ENCODE measurements around the gene NBR1. TPM values are rescaled to one million over a fixed set of nuclear protein-coding genes. Genes with fewer than 3 reads are reported as not detected.
"Not testable (repeated sequence)": the region's sequence is repeated elsewhere in the genome, so short reads cannot be mapped to it uniquely, and the experiment has no call there.

Gene NBR1
- total RNA-seq, 2 donors from 2014 or later = 47.2 to 83.1 TPM

- peaks cover 4% of the 10 kb centered on the region for H3K4me1 Mint-ChIP-seq
- no peaks in the 10 kb centered on the region for H3K9me3 Mint-ChIP-seq
- no peaks in the 10 kb centered on the region for H3K27me3 Mint-ChIP-seq
- H3K4me3 Mint-ChIP-seq = no peak overlapping the region
- no peak for ATAC-seq (replicated peaks)
- H3K27ac Mint-ChIP-seq = no peak overlapping the region
- H3K36me3 Mint-ChIP-seq (ENCODE audit: low read depth) = peaks cover 6% of the 10 kb centered on the region
Observed at GRCh38 chr17:43140396-43141332, 30.4 kb upstream of the NBR1 start.

GRCh38 chr17:43142153-43142552 is 28.9 kb upstream of the NBR1 start:
- ATAC-seq (replicated peaks) = no peak
- Mint-ChIP-seq H3K27ac (no peak overlapping the region), H3K27me3 (no peaks in the 10 kb centered on the region), H3K4me1 (no peaks in the 10 kb centered on the region), H3K36me3 (ENCODE audit: low read depth) (peaks cover 6% of the 10 kb centered on the region), H3K4me3 (no peak overlapping the region), H3K9me3 (no peaks in the 10 kb centered on the region)

- H3K9me3 Mint-ChIP-seq = no peaks in the 10 kb centered on the region
Observed at GRCh38 chr17:43143201-43143600, 27.8 kb upstream of the NBR1 start.

GRCh38 chr17:43146649-43147048 is 24.4 kb upstream of the NBR1 start:
- Mint-ChIP-seq H3K4me1 (no peaks in the 10 kb centered on the region), H3K4me3 (no peak overlapping the region), H3K36me3 (ENCODE audit: low read depth) (peaks cover 11% of the 10 kb centered on the region), H3K27me3 (no peaks in the 10 kb centered on the region), H3K27ac (no peak overlapping the region), H3K9me3 (no peaks in the 10 kb centered on the region)
- ATAC-seq (replicated peaks) = no peak

More at GRCh38 chr17:43143201-43143600, 27.8 kb upstream of the NBR1 start:
- Mint-ChIP-seq H3K27ac (no peak overlapping the region), H3K4me3 (no peak overlapping the region), H3K4me1 (no peaks in the 10 kb centered on the region), H3K27me3 (no peaks in the 10 kb centered on the region), H3K36me3 (ENCODE audit: low read depth) (peaks cover 7% of the 10 kb centered on the region)
- no peak for ATAC-seq (replicated peaks)

GRCh38 chr17:43151880-43152456 is 19.0 kb upstream of the NBR1 start:
- ATAC-seq (replicated peaks) = no peak
- H3K36me3 Mint-ChIP-seq (ENCODE audit: low read depth) = peaks cover 10% of the 10 kb centered on the region
- no peak overlapping the region for H3K27ac Mint-ChIP-seq
- no peaks in the 10 kb centered on the region for H3K4me1 Mint-ChIP-seq
- H3K27me3 Mint-ChIP-seq = no peaks in the 10 kb centered on the region
- no peaks in the 10 kb centered on the region for H3K9me3 Mint-ChIP-seq
- no peak overlapping the region for H3K4me3 Mint-ChIP-seq

- ATAC-seq (replicated peaks); H3K4me3 Mint-ChIP-seq; H3K27ac Mint-ChIP-seq; H3K4me1 Mint-ChIP-seq; H3K9me3 Mint-ChIP-seq; H3K27me3 Mint-ChIP-seq; H3K36me3 Mint-ChIP-seq (ENCODE audit: low read depth): not testable (repeated sequence)
Observed at GRCh38 chr17:43153197-43153835, 17.7 kb upstream of the NBR1 start.

- no peak overlapping the region for H3K27ac Mint-ChIP-seq
- H3K36me3 Mint-ChIP-seq (ENCODE audit: low read depth) = peaks cover 5% of the 10 kb centered on the region
- H3K9me3 Mint-ChIP-seq = no peaks in the 10 kb centered on the region
- ATAC-seq (replicated peaks) = no peak
- no peaks in the 10 kb centered on the region for H3K4me1 Mint-ChIP-seq
- no peak overlapping the region for H3K4me3 Mint-ChIP-seq
- H3K27me3 Mint-ChIP-seq = no peaks in the 10 kb centered on the region
Observed at GRCh38 chr17:43155666-43156065, 15.3 kb upstream of the NBR1 start.

- H3K27me3 Mint-ChIP-seq; H3K9me3 Mint-ChIP-seq; H3K27ac Mint-ChIP-seq; ATAC-seq (replicated peaks); H3K4me3 Mint-ChIP-seq; H3K4me1 Mint-ChIP-seq: not testable (repeated sequence)
- H3K36me3 Mint-ChIP-seq (ENCODE audit: low read depth) = peaks cover 12% of the 10 kb centered on the region
Observed at GRCh38 chr17:43159232-43159631, 11.8 kb upstream of the NBR1 start.

GRCh38 chr17:43159957-43160356 is 11.1 kb upstream of the NBR1 start:
- not testable (repeated sequence) for H3K4me3 Mint-ChIP-seq; H3K27me3 Mint-ChIP-seq; ATAC-seq (replicated peaks); H3K27ac Mint-ChIP-seq; H3K9me3 Mint-ChIP-seq; H3K4me1 Mint-ChIP-seq; H3K36me3 Mint-ChIP-seq (ENCODE audit: low read depth)

GRCh38 chr17:43165971-43166370 is 5.0 kb upstream of the NBR1 start:
- not testable (repeated sequence) for H3K4me1 Mint-ChIP-seq; H3K27me3 Mint-ChIP-seq; H3K9me3 Mint-ChIP-seq; H3K4me3 Mint-ChIP-seq; ATAC-seq (replicated peaks)
- Mint-ChIP-seq H3K27ac (peak overlapping the region; percentile 26), H3K36me3 (ENCODE audit: low read depth) (peaks cover 21% of the 10 kb centered on the region)

GRCh38 chr17:43169561-43170139 is 1.4 kb upstream of the NBR1 start:
- peak; percentile 12 for ATAC-seq (replicated peaks)
- no peak overlapping the region for H3K4me3 Mint-ChIP-seq
- H3K36me3 Mint-ChIP-seq (ENCODE audit: low read depth) = peaks cover 21% of the 10 kb centered on the region
- H3K9me3 Mint-ChIP-seq = no peaks in the 10 kb centered on the region
- no peak overlapping the region for H3K27ac Mint-ChIP-seq
- no peaks in the 10 kb centered on the region for H3K27me3 Mint-ChIP-seq
- H3K4me1 Mint-ChIP-seq = peaks cover 14% of the 10 kb centered on the region

- Mint-ChIP-seq H3K4me1 (peaks cover 16% of the 10 kb centered on the region), H3K27ac (no peak overlapping the region), H3K36me3 (ENCODE audit: low read depth) (peaks cover 25% of the 10 kb centered on the region), H3K27me3 (no peaks in the 10 kb centered on the region), H3K4me3 (no peak overlapping the region), H3K9me3 (no peaks in the 10 kb centered on the region)
- ATAC-seq (replicated peaks) = peak; percentile 85
Observed at GRCh38 chr17:43170140-43170765, 761 bp upstream of the NBR1 start.

GRCh38 chr17:43171586-43172487 is 823 bp downstream of the NBR1 start:
- Mint-ChIP-seq H3K27ac (no peak overlapping the region), H3K9me3 (no peaks in the 10 kb centered on the region), H3K36me3 (ENCODE audit: low read depth) (peaks cover 29% of the 10 kb centered on the region), H3K4me1 (peaks cover 25% of the 10 kb centered on the region), H3K4me3 (no peak overlapping the region), H3K27me3 (no peaks in the 10 kb centered on the region)
- no peak for ATAC-seq (replicated peaks)

Data from activated T-helper 17 cell treated with anti-CD3 and anti-CD28 coated beads, Interleukin-2, amount 50 U/mL, for 72 hours (primary cell).